ENCODE measurements around the gene FMNL2.

- TF ChIP-seq CTCF (IDR thresholded peaks at IDR 0.05 in 2 of 3, conservative IDR thresholded peaks at IDR 0.05 in 1 of 3; ENCODE audit: borderline replicate concordance in 1 of 3, insufficient read depth in 1 of 3, low read depth in 2 of 3, low read length in 2 of 3) = no peak
- TF ChIP-seq EZH2phosphoT487 (IDR thresholded peaks at IDR 0.05; ENCODE audit: borderline replicate concordance) = no peak
- TF ChIP-seq RAD21 (IDR thresholded peaks at IDR 0.05; ENCODE audit: low read depth) = no peak
- no peak for TF ChIP-seq SP1 (IDR thresholded peaks at IDR 0.05; ENCODE audit: low read depth)
- TF ChIP-seq POLR2AphosphoS5 (IDR thresholded peaks at IDR 0.05; ENCODE audit: low read depth, low read length) = no peak
- no peak for TF ChIP-seq EZH2 (IDR thresholded peaks at IDR 0.05)
- no peak for TF ChIP-seq JUND (IDR thresholded peaks at IDR 0.05)
- TF ChIP-seq TCF7L2 (IDR thresholded peaks at IDR 0.05; ENCODE audit: borderline replicate concordance, extremely low read depth, insufficient read depth, insufficient read length) = no peak
- no peak for TF ChIP-seq REST (IDR thresholded peaks at IDR 0.05; ENCODE audit: low read depth)
- no peak for TF ChIP-seq SIN3A (IDR thresholded peaks at IDR 0.05; ENCODE audit: low read depth)
- TF ChIP-seq POLR2A (IDR thresholded peaks at IDR 0.05; ENCODE audit: borderline replicate concordance, extremely low read depth, insufficient read depth, insufficient read length) = no peak
- TF ChIP-seq YY1 (IDR thresholded peaks at IDR 0.05; ENCODE audit: extremely low read depth, insufficient replicate concordance, low read depth, low read length) = no peak
These were observed 144.3 kb downstream of the FMNL2 start for GRCh38 chr2:152479282-152479681.

All from HCT116 (cell line).